Hematopoietic multipotent progenitor cell (in vitro differentiated cells): ENCODE measurements around the gene OSBPL10. TPM values are rescaled to one million over a fixed set of nuclear protein-coding genes. Genes with fewer than 3 reads are reported as not detected.
"Not testable (repeated sequence)": the region's sequence is repeated elsewhere in the genome, so short reads cannot be mapped to it uniquely, and the experiment has no call there.

Source experiments
- DNase-seq, 3 donors: peaks; one replicate each; pipeline ENCODE4 v3.0.0-alpha.2; 2011 to 2015; ENCODE audit warnings: low read depth in 2 of 3, low spot score in 2 of 3
- total RNA-seq: library from RNA; depleted of rRNA; stranded (reverse); fragments of >200 nt; gene quantifications from one replicate; pipeline ENCODE4 v1.2.3, GENCODE V29; 2012

OSBPL10 gene
- total RNA-seq, 1 donor, result 0.81 TPM

DNA sequence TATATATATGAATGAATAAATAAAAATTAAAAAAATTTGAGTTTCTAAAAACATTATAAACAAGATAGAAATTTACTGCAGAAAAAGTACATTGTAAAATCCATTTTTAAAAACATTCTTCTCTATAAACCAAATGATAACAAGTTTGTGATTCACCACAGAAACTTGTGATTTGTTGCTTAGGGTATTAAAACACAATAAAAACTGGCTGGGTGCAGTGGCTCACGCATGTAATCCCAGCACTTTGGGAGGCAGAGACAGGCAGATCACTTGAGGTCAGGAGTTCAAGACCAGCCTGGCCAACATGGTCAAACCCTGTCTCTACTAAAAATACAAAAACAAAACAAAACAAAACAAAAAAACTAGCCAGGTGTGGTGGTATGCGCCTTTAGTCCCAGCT, 197.2 kb downstream of the OSBPL10 start:
- not testable (repeated sequence) for DNase-seq

GRCh38 chr3:31782306-31782705, 198.8 kb downstream of the OSBPL10 start:
- not testable (repeated sequence) for DNase-seq

DNA sequence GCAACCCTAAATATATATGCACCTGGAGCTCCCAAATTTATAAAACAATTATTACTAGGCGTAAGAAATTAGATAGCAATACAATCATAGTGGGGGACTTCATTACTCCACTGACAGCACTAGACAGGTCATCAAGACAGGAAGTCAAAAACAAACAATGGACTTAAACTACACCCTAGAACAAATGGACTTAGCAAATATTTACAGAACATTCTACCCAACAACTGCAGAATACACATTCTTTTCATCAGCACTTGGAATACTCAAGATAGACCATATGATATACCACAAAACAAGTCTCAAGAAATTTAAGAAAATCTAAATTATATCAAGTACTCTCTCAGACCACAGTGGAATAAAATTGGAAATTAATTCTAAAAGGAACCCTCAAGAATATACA, 201.5 kb downstream of the OSBPL10 start:
- no peak for DNase-seq

DNA sequence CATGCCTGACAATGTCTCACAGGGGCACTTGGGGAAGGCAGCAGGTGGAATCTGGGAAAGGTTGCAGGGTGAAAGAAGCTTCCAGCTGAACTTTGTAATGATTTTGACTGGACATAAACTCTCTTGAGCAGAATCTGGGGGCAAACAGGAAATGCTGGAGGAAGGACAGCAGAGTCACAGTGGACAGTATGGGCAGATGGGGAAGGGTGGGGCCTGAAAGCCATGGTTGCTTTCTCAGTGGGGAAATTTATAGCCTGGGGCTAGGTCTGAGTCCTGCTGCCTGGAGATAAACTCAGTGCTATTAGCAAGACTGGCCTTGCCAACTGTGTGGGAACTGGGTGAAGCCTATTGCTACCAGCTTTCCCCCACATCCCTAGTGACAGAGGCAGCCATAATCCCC, 203.2 kb downstream of the OSBPL10 start:
- DNase-seq, result no peak

DNA sequence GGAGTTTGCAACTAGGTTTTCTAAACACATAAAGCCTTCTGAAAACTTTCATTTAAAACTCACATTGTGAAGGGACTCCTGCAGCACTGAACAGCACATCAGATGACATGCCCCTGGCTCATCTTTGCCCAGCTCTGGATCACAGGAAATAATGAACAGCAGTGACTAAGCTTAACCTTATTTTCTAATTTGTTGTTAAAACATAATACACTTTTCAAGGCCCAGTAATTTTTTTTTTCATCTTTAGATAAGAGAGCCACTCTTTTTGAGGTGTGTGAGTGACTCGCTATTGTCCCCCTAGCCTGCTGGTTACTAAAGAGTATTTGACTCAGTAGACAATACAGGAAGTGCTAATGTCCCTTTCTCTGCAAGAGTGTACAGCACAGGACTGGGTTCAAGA, 204.0 kb downstream of the OSBPL10 start:
- DNase-seq, result no peak

- DNase-seq, result no peak
These were observed 205.0 kb downstream of the OSBPL10 start for GRCh38 chr3:31776016-31776415.

GRCh38 chr3:31775383-31775782, 205.7 kb downstream of the OSBPL10 start:
- DNase-seq, result no peak

DNA sequence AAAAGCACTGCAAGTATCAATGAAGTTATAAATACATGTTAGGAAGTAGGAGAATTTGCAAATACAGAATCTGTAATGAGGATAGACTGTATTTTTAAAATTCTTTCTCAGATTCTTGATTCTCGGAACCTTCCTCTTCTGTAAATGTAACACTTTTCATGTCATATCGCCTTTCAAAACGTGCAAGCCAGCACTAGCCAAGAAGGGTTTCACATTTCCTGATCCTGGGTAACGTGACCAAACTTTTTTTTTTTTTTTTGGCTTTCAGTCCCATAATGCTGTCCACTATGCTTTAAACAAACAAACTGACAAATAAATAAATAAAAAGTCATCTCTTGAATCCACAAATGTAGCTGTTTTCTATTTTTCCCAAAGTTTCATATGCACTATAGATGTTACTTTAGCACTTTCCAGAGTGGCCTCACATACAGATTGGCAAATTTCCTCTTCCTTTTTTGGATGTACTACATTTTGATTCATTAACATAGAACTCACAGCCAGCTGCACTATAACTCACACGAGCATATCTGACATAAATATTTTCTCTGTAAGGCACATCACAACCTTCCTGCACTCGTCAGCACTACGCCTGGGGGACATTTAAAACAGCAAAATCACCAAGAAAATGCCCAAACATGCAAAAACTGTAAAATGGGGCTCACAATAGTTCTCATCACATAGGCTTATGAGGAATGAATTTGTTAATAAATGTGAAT, 208.1 kb downstream of the OSBPL10 start:
- DNase-seq, result no peak

DNA sequence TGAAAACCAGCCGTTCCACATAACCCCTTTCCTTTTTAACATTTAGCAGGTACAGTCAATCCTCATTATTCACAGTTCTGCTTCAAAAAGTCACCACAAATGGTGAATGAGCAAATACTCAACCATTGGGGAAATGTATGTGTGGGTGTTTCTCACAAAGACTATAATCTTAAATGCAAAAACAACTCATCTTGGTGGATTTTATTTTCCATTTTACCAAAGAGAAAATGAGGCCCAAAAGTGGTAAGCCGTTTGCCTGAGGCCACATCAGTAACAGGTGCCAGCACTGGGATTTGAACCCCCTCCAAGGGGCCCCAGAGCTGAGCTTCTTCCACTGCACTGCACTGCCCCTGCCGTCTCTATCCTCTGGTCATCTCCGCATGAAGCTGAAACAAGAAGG, 208.8 kb downstream of the OSBPL10 start:
- no peak for DNase-seq

- DNase-seq, result no peak
These were observed 210.2 kb downstream of the OSBPL10 start for GRCh38 chr3:31770822-31771326.

DNA sequence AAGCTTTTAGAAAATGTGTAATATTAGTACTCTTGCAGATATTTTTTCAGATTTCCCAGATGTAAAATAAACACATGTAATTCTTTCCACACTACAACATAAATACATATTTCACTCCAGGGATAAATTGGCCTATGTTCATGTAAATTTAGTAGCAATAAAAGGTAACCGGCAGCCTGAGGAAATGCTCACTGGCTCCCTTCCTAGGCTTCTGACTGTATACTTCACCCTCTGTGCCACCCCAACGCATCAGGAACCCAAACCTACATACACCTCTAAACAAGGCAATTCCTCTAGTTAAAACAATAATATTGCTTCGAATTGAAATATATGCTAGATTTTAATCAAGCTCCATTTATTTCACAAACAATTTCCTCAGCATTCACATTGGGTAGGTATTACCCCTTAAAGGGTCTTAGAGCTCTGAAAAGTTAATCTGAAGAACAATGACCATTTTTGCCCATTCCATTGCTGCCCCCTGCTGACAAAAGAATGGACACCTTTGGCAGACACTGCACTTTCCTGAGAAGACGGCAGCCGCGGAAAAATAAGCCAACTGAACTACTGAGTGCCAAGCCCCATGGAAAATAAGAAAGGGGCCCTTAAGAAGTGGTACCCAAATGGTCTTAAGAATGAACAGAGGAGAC, 212.5 kb downstream of the OSBPL10 start:
- DNase-seq, result peak; percentile 11 to 91 (median 66)

GRCh38 chr3:31767920-31768319, 213.1 kb downstream of the OSBPL10 start:
- no peak for DNase-seq

- peak in 1 of 3 donors; percentile 26 for DNase-seq
These were observed 214.4 kb downstream of the OSBPL10 start for GRCh38 chr3:31766669-31767068.

DNA sequence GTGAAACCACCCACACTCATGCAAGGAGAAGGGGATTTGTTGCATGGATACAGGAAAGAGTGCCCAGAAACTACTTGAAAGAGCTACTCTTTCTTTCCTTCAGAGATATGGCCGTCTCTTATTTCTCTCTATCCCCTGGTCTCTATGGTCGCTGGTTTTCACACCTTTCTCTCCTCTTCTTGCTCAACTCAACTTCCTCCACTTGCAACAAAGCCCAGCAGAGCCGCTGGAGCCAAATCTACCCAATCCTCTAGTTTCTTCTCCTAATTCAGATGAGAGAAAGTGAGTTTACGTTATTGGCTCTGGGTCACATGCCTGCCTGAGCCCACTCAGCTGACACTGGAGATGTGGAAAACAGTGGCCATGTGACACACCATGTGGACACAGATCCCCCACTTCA, 215.2 kb downstream of the OSBPL10 start:
- DNase-seq, result no peak

DNA sequence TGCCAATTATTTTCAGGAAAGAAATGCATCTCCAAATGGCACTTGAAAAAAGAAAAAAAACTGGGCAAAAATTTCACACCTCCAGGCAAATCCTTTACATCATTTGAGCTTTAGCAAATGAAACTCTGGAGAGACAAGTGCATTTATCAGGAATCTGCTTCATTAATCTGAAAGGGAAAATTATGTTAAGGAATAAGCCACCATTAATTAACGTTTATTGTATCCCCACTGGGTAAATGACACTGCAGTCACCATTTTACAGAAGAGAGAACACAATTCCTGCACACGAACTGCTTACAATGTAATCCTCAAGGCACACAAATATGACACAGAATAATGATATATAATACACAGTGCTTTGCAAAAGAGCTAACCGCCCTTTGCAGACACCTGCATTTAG, 217.3 kb downstream of the OSBPL10 start:
- DNase-seq, result no peak

DNA sequence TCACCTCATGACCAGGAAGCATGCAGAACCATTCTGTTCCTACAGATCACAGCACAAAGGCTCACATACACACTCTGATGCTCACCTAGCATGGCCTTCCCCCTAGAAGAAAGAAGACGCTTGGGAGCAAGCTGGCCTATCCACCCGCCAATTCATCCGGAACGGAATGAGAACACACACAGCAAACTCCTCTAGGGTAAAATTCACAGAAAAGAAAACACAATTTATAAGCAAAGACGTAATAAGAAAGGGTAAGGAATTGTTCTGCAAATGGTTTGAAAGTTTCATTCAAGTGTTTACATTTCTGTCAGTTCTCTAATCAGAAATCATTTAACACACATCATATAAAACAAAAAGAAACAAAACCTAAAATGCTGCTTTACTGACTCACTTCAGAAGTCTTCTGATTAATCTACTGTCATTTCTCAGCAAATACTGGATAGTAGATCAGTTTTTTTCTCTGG, 218.1 kb downstream of the OSBPL10 start:
- DNase-seq, result no peak

- peak in 1 of 3 donors; percentile 19 for DNase-seq
These were observed 218.8 kb downstream of the OSBPL10 start for GRCh38 chr3:31762097-31762764.

DNA sequence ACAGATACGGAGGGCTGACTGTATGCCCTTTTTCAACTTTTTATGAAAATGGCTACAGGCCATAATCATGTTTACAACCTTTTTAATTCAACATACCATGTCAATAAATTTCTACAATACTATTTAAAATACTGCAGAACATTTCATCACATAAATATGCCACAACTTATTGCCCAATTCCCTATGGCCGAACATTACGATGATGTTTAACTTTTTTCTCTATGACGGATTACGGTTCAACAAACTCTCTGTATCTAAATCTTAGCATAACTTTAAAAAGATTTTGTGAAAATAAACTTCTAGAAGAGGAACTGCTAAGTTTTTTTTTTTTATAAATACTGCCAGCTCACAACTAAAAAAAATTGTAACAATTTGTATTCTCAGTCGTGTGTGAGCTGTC, 220.4 kb downstream of the OSBPL10 start:
- DNase-seq, result peak in 1 of 3 donors; percentile 16

- DNase-seq, result no peak
These were observed 222.6 kb downstream of the OSBPL10 start for GRCh38 chr3:31758322-31758965.

DNA sequence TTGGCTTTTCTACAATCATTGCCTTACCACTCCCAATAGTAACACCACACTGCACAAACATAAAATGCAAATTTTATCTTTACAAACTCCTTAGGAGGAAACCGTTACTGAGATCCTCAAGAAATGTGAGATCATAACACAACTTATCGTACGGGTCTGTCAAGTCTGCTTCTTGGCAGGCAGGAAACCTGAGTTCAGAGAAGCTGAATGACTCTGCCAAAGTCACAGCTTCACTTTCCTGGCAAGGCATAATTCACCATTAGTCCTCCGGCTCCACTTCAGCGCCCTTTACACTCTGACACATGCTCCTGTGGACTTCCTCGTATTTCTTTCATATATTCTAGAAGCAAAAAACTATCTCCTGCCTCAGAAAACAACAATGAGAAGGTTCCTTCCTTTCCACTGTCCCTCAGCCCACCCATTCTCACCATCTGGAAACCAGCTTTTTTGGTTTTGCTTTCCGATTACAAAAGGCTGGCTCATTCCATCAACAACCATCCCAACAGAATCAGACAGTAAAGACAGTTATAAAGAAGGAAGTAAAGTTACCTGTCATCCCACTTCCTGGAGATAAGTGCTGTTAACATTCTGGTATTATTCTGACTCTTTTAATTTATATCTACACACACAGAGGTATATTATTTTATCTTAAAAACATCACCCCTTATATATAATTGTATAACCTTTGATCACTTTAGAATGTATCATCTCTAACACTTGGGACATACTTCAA, 225.0 kb downstream of the OSBPL10 start:
- DNase-seq, result peak in 2 of 3 donors; percentile 28 to 61
